KMS-11 (cell line): ENCODE data around the gene GAS2L1.

Source experiments
- H2AFZ ChIP-seq: fragments of 200-600 bp; sonication (generic); 2 replicates; pipeline ENCODE4 v1.6.1; 2016; ENCODE audit warnings: antibody characterized with exemption, mixed run types, low read depth
- H3K27ac ChIP-seq: fragments of 200-600 bp; sonication (generic); 2 replicates; pipeline ENCODE4 v1.6.1; 2016; ENCODE audit warnings: mild to moderate bottlenecking, mixed run types
- H3K27me3 ChIP-seq: fragments of 200-600 bp; sonication (generic); 2 replicates; pipeline ENCODE4 v1.6.1; 2017; ENCODE audit warnings: mild to moderate bottlenecking, low read depth, mixed run types, moderate library complexity; ENCODE audit not compliant: insufficient read depth
- H3K36me3 ChIP-seq: fragments of 200-600 bp; sonication (generic); 2 replicates; pipeline ENCODE4 v1.6.1; 2017; ENCODE audit warnings: mild to moderate bottlenecking, mixed run types; ENCODE audit not compliant: insufficient read depth
- H3K4me1 ChIP-seq: fragments of 200-600 bp; sonication (generic); 2 replicates; pipeline ENCODE4 v1.6.1; 2016; ENCODE audit warnings: mild to moderate bottlenecking, low read depth, mixed run types; ENCODE audit not compliant: poor library complexity, severe bottlenecking
- H3K4me2 ChIP-seq: fragments of 200-600 bp; sonication (generic); 2 replicates; pipeline ENCODE4 v1.7.0; 2016; ENCODE audit warnings: mild to moderate bottlenecking, mixed run types
- H3K4me3 ChIP-seq: fragments of 200-600 bp; sonication (generic); IDR thresholded peaks from 2 replicates; pipeline ENCODE4 v1.6.1; 2017; ENCODE audit warnings: low read depth, low read length, mixed read lengths; ENCODE audit not compliant: insufficient read depth
- H3K79me2 ChIP-seq: fragments of 200-600 bp; sonication (generic); 2 replicates; pipeline ENCODE4 v1.6.1; 2016; ENCODE audit warnings: low read depth, mixed run types; ENCODE audit not compliant: insufficient read depth
- H3K9ac ChIP-seq: fragments of 200-600 bp; sonication (generic); 2 replicates; pipeline ENCODE4 v1.6.1; 2016; ENCODE audit warnings: mild to moderate bottlenecking, mixed run types
- H4K20me1 ChIP-seq: fragments of 200-600 bp; sonication (generic); 2 replicates; pipeline ENCODE4 v1.6.1; 2016; ENCODE audit warnings: mild to moderate bottlenecking, mixed run types; ENCODE audit not compliant: insufficient read depth
- TF ChIP-seq, protein P1 (sequence below): fragments of 200-600 bp; sonication (generic); conservative IDR thresholded peaks from 2 replicates; pipeline ENCODE4 v1.6.1; 2017; ENCODE audit warnings: low read depth, mild to moderate bottlenecking, antibody characterized with exemption, low read length, moderate library complexity, mixed read lengths

The GAS2L1 gene

DNA sequence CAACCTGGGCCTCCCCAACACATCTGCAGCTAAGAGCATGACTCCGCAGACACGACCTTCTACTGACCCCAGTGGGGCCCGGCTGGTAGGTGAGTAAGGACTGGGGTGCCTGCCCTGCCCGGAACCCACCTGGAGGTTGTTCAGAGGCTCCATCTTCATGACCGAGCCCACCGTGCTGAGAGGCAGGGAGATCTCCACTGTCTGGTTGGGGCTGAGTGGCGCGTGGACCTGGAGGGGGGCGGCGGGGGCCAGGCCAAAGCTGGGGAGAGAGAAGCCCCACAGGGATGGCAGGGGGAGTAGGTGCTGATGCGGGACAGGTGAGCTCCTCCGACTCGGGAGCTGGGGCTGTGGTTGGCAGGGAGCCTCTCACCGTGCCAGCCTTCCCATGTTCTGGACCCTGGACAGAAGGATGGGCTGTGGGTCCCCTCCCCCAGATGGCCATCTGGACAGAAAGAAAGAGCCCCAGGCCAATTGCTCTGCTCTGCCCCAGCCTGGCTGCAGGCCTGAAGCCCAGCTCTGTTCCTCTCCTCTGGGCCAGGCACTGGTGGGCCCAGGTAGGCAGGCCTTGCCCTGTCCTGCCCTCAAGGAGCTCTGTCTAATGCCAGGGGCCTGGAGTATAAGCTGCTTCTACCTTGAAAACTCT is 25.3 kb downstream of the GAS2L1 start:
- H3K4me2 ChIP-seq = no peak overlapping the region
- H3K27ac ChIP-seq = no peak overlapping the region
- no peak overlapping the region for H2AFZ ChIP-seq
- no peak overlapping the region for H3K9ac ChIP-seq
- no peaks in the 10 kb centered on the region for H3K27me3 ChIP-seq
- no peaks in the 10 kb centered on the region for H3K36me3 ChIP-seq
- no peaks in the 10 kb centered on the region for H4K20me1 ChIP-seq
- TF ChIP-seq, protein P1, sequence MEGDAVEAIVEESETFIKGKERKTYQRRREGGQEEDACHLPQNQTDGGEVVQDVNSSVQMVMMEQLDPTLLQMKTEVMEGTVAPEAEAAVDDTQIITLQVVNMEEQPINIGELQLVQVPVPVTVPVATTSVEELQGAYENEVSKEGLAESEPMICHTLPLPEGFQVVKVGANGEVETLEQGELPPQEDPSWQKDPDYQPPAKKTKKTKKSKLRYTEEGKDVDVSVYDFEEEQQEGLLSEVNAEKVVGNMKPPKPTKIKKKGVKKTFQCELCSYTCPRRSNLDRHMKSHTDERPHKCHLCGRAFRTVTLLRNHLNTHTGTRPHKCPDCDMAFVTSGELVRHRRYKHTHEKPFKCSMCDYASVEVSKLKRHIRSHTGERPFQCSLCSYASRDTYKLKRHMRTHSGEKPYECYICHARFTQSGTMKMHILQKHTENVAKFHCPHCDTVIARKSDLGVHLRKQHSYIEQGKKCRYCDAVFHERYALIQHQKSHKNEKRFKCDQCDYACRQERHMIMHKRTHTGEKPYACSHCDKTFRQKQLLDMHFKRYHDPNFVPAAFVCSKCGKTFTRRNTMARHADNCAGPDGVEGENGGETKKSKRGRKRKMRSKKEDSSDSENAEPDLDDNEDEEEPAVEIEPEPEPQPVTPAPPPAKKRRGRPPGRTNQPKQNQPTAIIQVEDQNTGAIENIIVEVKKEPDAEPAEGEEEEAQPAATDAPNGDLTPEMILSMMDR = no peak
- H3K4me1 ChIP-seq = no peaks in the 10 kb centered on the region
- no peak overlapping the region for H3K4me3 ChIP-seq
- H3K79me2 ChIP-seq = no peaks in the 10 kb centered on the region

DNA sequence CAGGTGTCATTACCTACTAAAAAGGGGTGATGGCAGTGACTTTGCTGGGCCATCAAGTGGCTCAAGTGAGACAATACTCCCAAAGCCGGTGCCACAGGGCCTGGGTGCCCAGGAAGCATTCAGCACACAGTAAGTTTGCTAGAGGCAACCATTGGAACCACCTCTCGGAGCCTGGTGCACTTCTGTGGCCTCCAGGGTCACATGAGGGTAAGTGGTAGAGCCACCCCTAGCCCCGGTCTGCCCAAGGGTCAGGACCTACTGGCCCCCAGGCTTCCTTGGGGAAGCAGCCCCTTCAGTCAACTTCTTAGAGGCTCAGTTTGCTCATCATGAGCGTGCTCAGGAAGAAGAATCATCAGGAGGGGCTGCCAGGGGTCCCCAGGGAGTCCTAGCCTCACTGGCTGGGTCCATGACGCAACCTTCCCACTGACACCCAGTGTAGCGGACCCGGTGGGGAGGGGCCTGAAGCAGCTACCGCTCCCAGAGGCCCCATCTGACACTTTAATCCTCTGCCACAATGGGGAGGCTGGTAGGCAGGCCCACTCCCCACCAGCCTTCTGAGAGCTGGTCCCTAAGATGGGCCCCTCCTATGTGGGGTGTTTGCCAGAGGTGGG is 26.5 kb downstream of the GAS2L1 start:
- Histone ChIP-seq H3K4me1 (no peaks in the 10 kb centered on the region), H4K20me1 (no peaks in the 10 kb centered on the region), H3K4me2 (no peak overlapping the region), H3K27ac (no peak overlapping the region), H3K4me3 (no peak overlapping the region), H3K79me2 (no peaks in the 10 kb centered on the region), H2AFZ (no peak overlapping the region), H3K36me3 (no peaks in the 10 kb centered on the region), H3K27me3 (no peaks in the 10 kb centered on the region), H3K9ac (no peak overlapping the region)
- TF ChIP-seq, protein P1 = no peak

DNA sequence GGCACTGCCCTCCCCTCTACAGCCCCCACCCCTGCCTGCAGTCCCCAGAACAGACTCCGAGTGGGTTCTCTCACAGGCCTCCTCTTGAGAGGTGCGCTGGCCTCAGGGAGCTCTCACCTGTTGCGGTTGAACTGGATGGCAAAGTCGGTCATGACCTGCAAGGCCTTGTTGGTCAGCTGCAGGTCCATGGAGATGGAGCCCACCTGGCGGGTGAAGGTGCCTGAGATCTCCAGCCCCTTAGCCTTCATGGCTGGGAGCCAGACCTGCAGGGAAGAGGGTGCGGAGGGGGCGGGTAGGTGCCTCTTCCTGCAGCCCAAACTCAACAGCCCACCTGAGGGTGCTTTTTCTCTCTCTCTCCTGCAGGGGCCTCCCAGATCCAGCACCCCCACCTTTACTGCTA is 27.7 kb downstream of the GAS2L1 start:
- no peak overlapping the region for H3K27ac ChIP-seq
- H2AFZ ChIP-seq = no peak overlapping the region
- no peaks in the 10 kb centered on the region for H3K4me1 ChIP-seq
- no peaks in the 10 kb centered on the region for H3K79me2 ChIP-seq
- TF ChIP-seq, protein P1 = no peak
- no peak overlapping the region for H3K4me3 ChIP-seq
- H3K27me3 ChIP-seq = no peaks in the 10 kb centered on the region
- no peaks in the 10 kb centered on the region for H4K20me1 ChIP-seq
- H3K9ac ChIP-seq = no peak overlapping the region
- no peak overlapping the region for H3K4me2 ChIP-seq
- H3K36me3 ChIP-seq = no peaks in the 10 kb centered on the region

DNA sequence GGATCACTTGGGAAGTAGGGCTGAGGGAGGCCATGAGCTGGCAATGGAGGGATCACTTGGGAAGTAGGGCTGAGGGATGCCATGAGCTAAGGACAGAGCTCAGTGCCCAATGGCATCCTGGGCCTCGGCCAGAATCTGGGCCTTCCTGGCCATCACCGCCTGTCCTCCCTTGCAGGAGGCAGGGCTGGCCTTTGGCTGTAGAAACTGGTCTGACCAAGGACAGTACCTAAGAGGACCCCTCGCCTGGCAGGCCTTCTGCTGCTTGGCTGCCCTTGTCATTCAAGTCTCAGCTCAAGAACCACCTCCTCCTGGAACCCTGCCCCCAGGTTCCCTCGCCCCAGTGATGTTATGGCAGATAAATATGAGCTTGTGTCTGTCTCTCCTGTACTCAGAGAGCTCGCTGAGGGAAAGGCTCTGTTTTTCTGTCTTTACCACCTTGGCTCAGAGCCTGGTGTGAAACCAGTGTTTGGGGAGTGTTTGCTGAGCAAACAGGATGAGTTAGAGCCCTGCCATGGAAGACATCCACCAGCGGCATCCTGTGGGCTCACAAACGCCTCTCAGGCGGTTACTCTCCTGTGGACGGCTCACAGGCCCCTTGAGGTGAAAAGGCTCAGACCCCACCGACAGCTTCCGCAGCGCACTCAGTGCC is 28.4 kb downstream of the GAS2L1 start:
- no peak overlapping the region for H3K4me2 ChIP-seq
- no peaks in the 10 kb centered on the region for H4K20me1 ChIP-seq
- no peak overlapping the region for H3K4me3 ChIP-seq
- H3K4me1 ChIP-seq = no peaks in the 10 kb centered on the region
- H2AFZ ChIP-seq = no peak overlapping the region
- H3K79me2 ChIP-seq = no peaks in the 10 kb centered on the region
- H3K27ac ChIP-seq = no peak overlapping the region
- H3K36me3 ChIP-seq = no peaks in the 10 kb centered on the region
- H3K9ac ChIP-seq = no peak overlapping the region
- TF ChIP-seq, protein P1 = no peak
- no peaks in the 10 kb centered on the region for H3K27me3 ChIP-seq
